Sigmoid colon (tissue), 7 donors: Measurements from ENCODE around the gene TMUB1. TPM values are rescaled to one million over a fixed set of nuclear protein-coding genes. Genes with fewer than 3 reads are reported as not detected.
A peak's percentile ranks its signal among the peaks of the same experiment; 100 is the strongest.

Source experiments
- DNase-seq: peaks from one replicate; pipeline ENCODE4 v3.0.0-alpha.2; 2019
- H3K27ac ChIP-seq, 4 donors: fragments of 200-600 bp; sonication (generic); one replicate each; pipeline ENCODE4 v1.5.1; 2016 to 2019; ENCODE audit warnings: mild to moderate bottlenecking in 1 of 4
- H3K27me3 ChIP-seq, 3 donors: fragments of 200-600 bp; sonication (generic); one replicate each; pipeline ENCODE4 v1.5.1; 2019; ENCODE audit warnings: mild to moderate bottlenecking in 1 of 3
- H3K36me3 ChIP-seq, 4 donors: fragments of 200-600 bp; sonication (generic); one replicate each; pipeline ENCODE4 v1.5.1; 2016 to 2019
- H3K4me1 ChIP-seq, 4 donors: fragments of 200-600 bp; sonication (generic); one replicate each; pipeline ENCODE4 v1.5.1; 2017 to 2019
- H3K4me3 ChIP-seq, 4 donors: fragments of 200-600 bp; sonication (generic); one replicate each; pipeline ENCODE4 v1.5.1; 2017 to 2019; ENCODE audit warnings: mild to moderate bottlenecking in 2 of 4, moderate library complexity in 1 of 4
- H3K9me3 ChIP-seq, 4 donors: fragments of 200-600 bp in 3 of 4; sonication (generic) in 3 of 4; one replicate each; pipeline versions ENCODE4 v1.5.1 to v1.6.1; 2013 to 2019
- CTCF ChIP-seq, 4 experiments: fragments of 450-650 bp in 3 of 4; fragments of 200-600 bp in 1 of 4; IDR thresholded peaks; one replicate each; pipeline ENCODE4 v1.5.1; 2016 to 2019; ENCODE audit warnings: antibody characterized with exemption in 4 of 4, mild to moderate bottlenecking in 3 of 4, moderate library complexity in 2 of 4
- EP300 ChIP-seq, 4 donors: sonication (generic); formaldehyde crosslinking; IDR thresholded peaks; one replicate each; pipeline ENCODE4 v1.6.1; 2017; ENCODE audit warnings: antibody characterized with exemption in 4 of 4
- POLR2A ChIP-seq, 2 donors: fragments of 450-650 bp; IDR thresholded peaks; one replicate each; pipeline ENCODE4 v1.6.1; 2016; ENCODE audit warnings: antibody characterized with exemption in 2 of 2, mild to moderate bottlenecking in 2 of 2, moderate library complexity in 2 of 2
- POLR2AphosphoS5 ChIP-seq, 4 donors: sonication (generic); formaldehyde crosslinking; IDR thresholded peaks; one replicate each; pipeline ENCODE4 v1.6.1; 2017; ENCODE audit warnings: antibody characterized with exemption in 4 of 4
- WGBS, 2 donors: extraction: QIAGEN DNeasy Blood & Tissue Kit; methylation state at CpG; one replicate each; pipeline ENCODE4 v1.1.7; 2013; 5-methylcytosine and 5-hydroxymethylcytosine counted together
- intact Hi-C: fragments of 100-400 bp; cut with DNase I; formaldehyde crosslinking; loops from one replicate; pipeline ENCODE4 v1.15.1; 2023
- polyA plus RNA-seq, 3 donors: library from polyadenylated mRNA; stranded (reverse); fragments of 200-250 nt; gene quantifications; one replicate each; pipeline ENCODE4 v1.2.3, GENCODE V29; 2013
- total RNA-seq, 4 donors: library from RNA; depleted of rRNA; stranded (reverse); fragments of >200 nt; gene quantifications; one replicate each; pipeline ENCODE4 v1.1.0, GENCODE V29; 2016
- donor health status: healthy with polysubstance abuse.
- donor health status: Bipolar disorder and iron deficiency.
- donor health status: healthy.

Gene TMUB1
- total and polyA plus RNA-seq, 7 donors, result 33.4 to 74.6 (median 45.0) TPM

GRCh38 chr7:151082141-151083070 lies 887 bp downstream of the TMUB1 start:
- intact Hi-C loops, result no loop called here
- WGBS, 2 donors, result 42 to 60% methylated on average over 42 of the region's 42 CpGs
- no peak for TF ChIP-seq POLR2AphosphoS5 (IDR thresholded peaks at IDR 0.05)
- no peak for TF ChIP-seq CTCF (IDR thresholded peaks at IDR 0.05)
- TF ChIP-seq POLR2A (IDR thresholded peaks at IDR 0.05), result no peak
- TF ChIP-seq EP300 (IDR thresholded peaks at IDR 0.05), result no peak
- DNase-seq, result no peak
- Histone ChIP-seq H3K4me1 (peaks cover 0 to 67% (median 62%) of the 10 kb centered on the region in 4 donors), H3K36me3 (peaks cover 0 to 4% (median 0%) of the 10 kb centered on the region in 4 donors), H3K27ac (peak overlapping the region; percentile 92 to 98 (median 96)), H3K4me3 (peak overlapping the region; percentile 51 to 94 (median 88)), H3K27me3 (no peaks in the 10 kb centered on the region), H3K9me3 (no peaks in the 10 kb centered on the region)

- Histone ChIP-seq H3K36me3 (peaks cover 0 to 11% (median 0%) of the 10 kb centered on the region in 4 donors), H3K4me3 (peak overlapping the region; percentile 82 to 99 (median 88)), H3K9me3 (no peaks in the 10 kb centered on the region), H3K27me3 (no peaks in the 10 kb centered on the region), H3K4me1 (peaks cover 0 to 69% (median 65%) of the 10 kb centered on the region in 4 donors), H3K27ac (peak overlapping the region; percentile 92 to 98 (median 96))
- intact Hi-C loops, result loop anchor here (1.0 kb wide), 1 partner anchor 22 kb away; the partner anchor contains the start of gene SLC4A2
- TF ChIP-seq EP300 (IDR thresholded peaks at IDR 0.05), result no peak
- no peak for TF ChIP-seq POLR2AphosphoS5 (IDR thresholded peaks at IDR 0.05)
- no peak for TF ChIP-seq CTCF (IDR thresholded peaks at IDR 0.05)
- no peak for TF ChIP-seq POLR2A (IDR thresholded peaks at IDR 0.05)
- no peak for DNase-seq
- WGBS, 2 donors, result 12 to 45% methylated on average over 64 of the region's 64 CpGs
Measured at GRCh38 chr7:151081170-151082101, 1.9 kb downstream of the TMUB1 start.

GRCh38 chr7:151080522-151081169 lies 2.6 kb downstream of the TMUB1 start, which contains the start of gene FASTK:
Gene FASTK, minus strand, starts transcription at chr7:151080809. Its CDS starts 43 bp downstream, at chr7:151080766.
- peaks cover 0 to 18% (median 4%) of the 10 kb centered on the region in 4 donors for H3K36me3 ChIP-seq
- H3K9me3 ChIP-seq, result no peaks in the 10 kb centered on the region
- DNase-seq, result peak; percentile 95
- 1 to 2% methylated on average over 66 of the region's 66 CpGs for WGBS, 2 donors
- H3K4me3 ChIP-seq, result peak within 1 kb of the TSS; percentile 82 to 99 (median 88)
- no peaks in the 10 kb centered on the region for H3K27me3 ChIP-seq
- peak; percentile 64 to 84 (median 83) for TF ChIP-seq POLR2AphosphoS5 (IDR thresholded peaks at IDR 0.05)
- TF ChIP-seq POLR2A (IDR thresholded peaks at IDR 0.05), result peak in 1 of 2 donors; percentile 30
- no peak for TF ChIP-seq EP300 (IDR thresholded peaks at IDR 0.05)
- no peak for TF ChIP-seq CTCF (IDR thresholded peaks at IDR 0.05)
- peaks cover 0 to 65% (median 63%) of the 10 kb centered on the region in 4 donors for H3K4me1 ChIP-seq
- peak within 1 kb of the TSS; percentile 92 to 98 (median 96) for H3K27ac ChIP-seq
- intact Hi-C loops, result loop anchor here (1.0 kb wide), 1 partner anchor 21 kb away; the partner anchor contains the start of gene SLC4A2

- H3K27me3 ChIP-seq, result no peaks in the 10 kb centered on the region
- TF ChIP-seq EP300 (IDR thresholded peaks at IDR 0.05) (no peak), POLR2A (IDR thresholded peaks at IDR 0.05) (no peak), POLR2AphosphoS5 (IDR thresholded peaks at IDR 0.05) (no peak), CTCF (IDR thresholded peaks at IDR 0.05) (no peak)
- peak overlapping the region; percentile 92 to 98 (median 96) for H3K27ac ChIP-seq
- 0 to 1% methylated on average over 31 of the region's 31 CpGs for WGBS, 2 donors
- DNase-seq, result no peak
- intact Hi-C loops, result no loop called here
- H3K4me3 ChIP-seq, result peak overlapping the region; percentile 82 to 99 (median 88)
- H3K4me1 ChIP-seq, result peaks cover 0 to 60% (median 57%) of the 10 kb centered on the region in 4 donors
- no peaks in the 10 kb centered on the region for H3K9me3 ChIP-seq
- H3K36me3 ChIP-seq, result peaks cover 6 to 24% (median 9%) of the 10 kb centered on the region in 4 donors
Measured at GRCh38 chr7:151080067-151080521, 3.2 kb downstream of the TMUB1 start.
